Glutamatergic neuron (in vitro differentiated cells): ENCODE measurements around the gene LENG9. TPM values are rescaled to one million over a fixed set of nuclear protein-coding genes. Genes with fewer than 3 reads are reported as not detected.

ENCODE experiments used
- DNase-seq: peaks from one replicate; pipeline ENCODE4 v3.0.0; 2022
- H3K27ac Mint-ChIP-seq: one replicate; pipeline ENCODE4 v1.8.0; 2020; ENCODE audit warnings: mild to moderate bottlenecking, mixed read lengths, inconsistent platforms; ENCODE audit not compliant: unreplicated experiment
- H3K27me3 Mint-ChIP-seq: one replicate; pipeline ENCODE4 v1.8.0; 2020; ENCODE audit warnings: mild to moderate bottlenecking, moderate library complexity, mixed read lengths, inconsistent platforms; ENCODE audit not compliant: unreplicated experiment
- H3K36me3 Mint-ChIP-seq: one replicate; pipeline ENCODE4 v1.8.0; 2020; ENCODE audit warnings: mild to moderate bottlenecking, mixed read lengths, inconsistent platforms; ENCODE audit not compliant: unreplicated experiment
- H3K4me1 Mint-ChIP-seq: one replicate; pipeline ENCODE4 v1.8.0; 2020; ENCODE audit warnings: mild to moderate bottlenecking, low read depth, mixed read lengths, inconsistent platforms; ENCODE audit not compliant: unreplicated experiment
- H3K4me3 Mint-ChIP-seq: one replicate; pipeline ENCODE4 v1.8.0; 2020; ENCODE audit warnings: mild to moderate bottlenecking, mixed read lengths, inconsistent platforms; ENCODE audit not compliant: unreplicated experiment
- H3K9me3 Mint-ChIP-seq: one replicate; pipeline ENCODE4 v1.8.0; 2020; ENCODE audit warnings: mild to moderate bottlenecking, moderate library complexity, mixed read lengths, inconsistent platforms; ENCODE audit not compliant: unreplicated experiment
- CTCF ChIP-seq: fragments of 200-600 bp; sonication (generic); IDR thresholded peaks from one replicate; pipeline ENCODE4 v1.5.0; 2021; ENCODE audit not compliant: partially characterized antibody, unreplicated experiment
- total RNA-seq: library from RNA; stranded (reverse); fragmentation: NEBNext Ultra II Directional; extraction: Animal tissue kit (Norgen Biotek cat#: 25700); gene quantifications from one replicate; pipeline ENCODE4 v1.2.1, GENCODE V29; 2021; ENCODE audit not compliant: unreplicated experiment

Gene LENG9
- total RNA-seq, 1 donor from 2014 or later = 4.7 TPM

- H3K9me3 Mint-ChIP-seq = peaks cover 16% of the 10 kb centered on the region
- peaks cover 20% of the 10 kb centered on the region for H3K4me1 Mint-ChIP-seq
- H3K36me3 Mint-ChIP-seq = peaks cover 6% of the 10 kb centered on the region
- no peak overlapping the region for H3K4me3 Mint-ChIP-seq
- no peak for TF ChIP-seq CTCF
- H3K27me3 Mint-ChIP-seq = peaks cover 13% of the 10 kb centered on the region
- H3K27ac Mint-ChIP-seq = no peak overlapping the region
- DNase-seq = no peak
Observed at GRCh38 chr19:54421521-54421920, 42.1 kb downstream of the LENG9 start.

GRCh38 chr19:54421169-54421516, 42.4 kb downstream of the LENG9 start:
- Mint-ChIP-seq H3K4me3 (no peak overlapping the region), H3K27ac (no peak overlapping the region), H3K4me1 (peaks cover 20% of the 10 kb centered on the region), H3K27me3 (peaks cover 13% of the 10 kb centered on the region), H3K36me3 (peaks cover 6% of the 10 kb centered on the region), H3K9me3 (peaks cover 16% of the 10 kb centered on the region)
- no peak for TF ChIP-seq CTCF
- no peak for DNase-seq

DNA sequence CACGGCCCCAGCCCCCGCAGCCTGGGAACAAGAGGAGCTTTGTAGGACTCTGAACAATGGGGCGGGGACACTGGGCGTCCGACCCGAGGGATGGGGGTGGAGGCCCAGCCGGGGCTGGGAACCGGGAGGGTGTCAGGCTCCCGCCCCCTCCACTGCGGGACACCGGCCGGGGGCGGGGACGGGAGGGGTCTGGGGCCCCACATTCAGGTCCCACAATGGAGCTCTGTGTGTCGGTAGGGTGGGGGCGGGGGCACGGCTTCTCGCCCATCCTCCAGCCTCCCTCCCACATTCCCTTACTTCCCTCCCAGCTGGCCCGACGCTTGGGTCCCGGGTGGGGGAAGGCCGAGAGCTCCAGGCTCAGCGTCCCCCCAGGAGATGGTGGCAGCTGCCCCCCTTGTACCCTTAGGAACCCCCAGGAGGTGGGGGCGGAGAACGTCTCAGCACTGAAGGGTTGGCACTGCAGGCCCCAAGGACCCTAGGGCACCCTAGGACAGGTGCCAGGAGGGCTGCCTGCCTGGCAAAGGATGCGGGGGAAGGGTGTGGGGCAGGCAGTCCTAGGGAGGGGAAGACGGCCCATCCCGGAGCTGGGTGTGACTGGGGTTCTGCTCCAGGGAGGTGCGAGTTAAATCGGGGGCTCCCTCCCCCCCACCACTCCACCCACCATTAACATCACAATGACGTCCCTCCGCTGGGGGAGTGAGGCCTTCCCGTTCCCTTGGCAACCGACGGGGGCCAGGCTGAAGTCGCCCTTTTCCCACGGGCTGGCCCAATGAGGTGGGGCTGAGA, 43.0 kb downstream of the LENG9 start:
- no peak for DNase-seq
- Mint-ChIP-seq H3K36me3 (peaks cover 6% of the 10 kb centered on the region), H3K27me3 (peaks cover 11% of the 10 kb centered on the region), H3K9me3 (peaks cover 16% of the 10 kb centered on the region), H3K4me3 (no peak overlapping the region), H3K4me1 (peaks cover 20% of the 10 kb centered on the region), H3K27ac (no peak overlapping the region)
- TF ChIP-seq CTCF = no peak

- Mint-ChIP-seq H3K36me3 (peaks cover 6% of the 10 kb centered on the region), H3K9me3 (peaks cover 16% of the 10 kb centered on the region), H3K4me1 (peaks cover 20% of the 10 kb centered on the region), H3K4me3 (no peak overlapping the region), H3K27ac (no peak overlapping the region), H3K27me3 (peaks cover 11% of the 10 kb centered on the region)
- no peak for TF ChIP-seq CTCF
- no peak for DNase-seq
Observed at GRCh38 chr19:54420068-54420382, 43.6 kb downstream of the LENG9 start.

DNA sequence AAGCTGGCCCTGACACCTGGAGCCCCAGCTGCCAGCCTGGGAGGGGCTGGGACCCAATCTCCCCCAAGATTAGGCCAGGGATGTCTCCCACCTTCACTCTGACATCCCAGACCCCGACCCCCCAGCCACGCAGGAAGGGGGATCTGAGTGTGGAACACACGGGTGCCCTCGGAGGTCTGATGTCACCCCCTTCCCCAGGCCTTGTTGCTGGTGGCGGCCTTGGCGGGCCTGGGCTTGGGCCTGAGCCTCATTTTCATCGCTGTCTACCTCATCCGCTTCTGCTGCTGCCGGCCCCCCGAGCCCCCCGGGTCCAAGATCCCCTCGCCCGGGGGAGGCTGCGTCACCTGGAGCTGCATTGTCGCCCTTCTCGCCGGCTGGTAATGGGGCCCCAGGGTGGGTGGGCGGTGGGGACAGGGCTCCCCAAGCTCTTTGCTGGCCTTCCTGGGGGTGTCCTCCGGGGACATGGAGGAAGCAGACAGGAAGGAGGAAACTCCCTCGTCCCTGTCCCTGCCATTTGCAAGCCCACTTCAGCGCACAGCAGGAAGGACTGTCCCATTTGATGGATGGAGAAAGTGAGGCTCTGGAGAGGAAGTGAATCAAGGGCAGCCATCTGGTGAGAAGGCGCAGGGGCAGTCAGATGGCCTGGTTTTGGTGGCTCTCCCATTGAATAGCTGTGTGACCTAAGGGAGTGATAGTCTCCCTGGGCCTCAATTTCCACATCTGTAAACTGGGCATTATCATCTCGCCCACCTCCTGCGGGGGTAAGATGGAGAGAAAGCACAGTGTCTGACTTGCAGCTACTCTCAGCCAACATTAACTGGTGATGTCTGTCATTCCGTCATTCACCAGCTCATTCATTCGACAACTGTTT, 44.4 kb downstream of the LENG9 start:
- Mint-ChIP-seq H3K9me3 (peaks cover 18% of the 10 kb centered on the region), H3K27me3 (peaks cover 12% of the 10 kb centered on the region), H3K4me1 (peaks cover 20% of the 10 kb centered on the region), H3K4me3 (no peak overlapping the region), H3K27ac (no peak overlapping the region), H3K36me3 (peaks cover 8% of the 10 kb centered on the region)
- DNase-seq = no peak
- no peak for TF ChIP-seq CTCF
